SH-SY5Y (cell line): ENCODE results near the gene SERP2.

Experiments
- GATA2 ChIP-seq: IDR thresholded peaks from 2 replicates; pipeline ENCODE4 v1.6.1; 2011; ENCODE audit warnings: mild to moderate bottlenecking, low read depth, low read length
- GATA3 ChIP-seq: IDR thresholded peaks from 2 replicates; pipeline ENCODE4 v1.6.1; 2011; ENCODE audit warnings: low read depth, mild to moderate bottlenecking, low read length, moderate library complexity

DNA sequence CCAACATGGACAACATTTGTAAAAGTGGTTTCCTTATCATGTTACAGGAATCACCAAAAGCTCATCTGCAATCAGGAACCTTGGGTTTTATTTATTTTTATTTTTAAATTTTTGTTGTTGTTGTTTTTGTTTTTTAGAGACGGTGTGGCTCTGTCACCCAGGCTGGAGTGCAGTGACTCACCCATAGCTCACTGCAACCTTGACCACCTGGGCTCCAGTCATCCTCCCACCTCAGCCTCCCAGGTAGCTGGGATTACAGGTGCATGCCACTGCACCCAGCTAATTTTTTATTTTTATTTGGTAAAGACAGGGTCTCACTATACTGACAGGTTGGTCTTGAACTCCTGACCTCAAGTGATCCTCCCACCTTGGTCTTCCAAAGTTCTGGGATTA lies 13.6 kb upstream of the SERP2 start:
- TF ChIP-seq GATA2 (no peak), GATA3 (no peak)
